Measurements from ENCODE around the gene B3GALT5.

DNA sequence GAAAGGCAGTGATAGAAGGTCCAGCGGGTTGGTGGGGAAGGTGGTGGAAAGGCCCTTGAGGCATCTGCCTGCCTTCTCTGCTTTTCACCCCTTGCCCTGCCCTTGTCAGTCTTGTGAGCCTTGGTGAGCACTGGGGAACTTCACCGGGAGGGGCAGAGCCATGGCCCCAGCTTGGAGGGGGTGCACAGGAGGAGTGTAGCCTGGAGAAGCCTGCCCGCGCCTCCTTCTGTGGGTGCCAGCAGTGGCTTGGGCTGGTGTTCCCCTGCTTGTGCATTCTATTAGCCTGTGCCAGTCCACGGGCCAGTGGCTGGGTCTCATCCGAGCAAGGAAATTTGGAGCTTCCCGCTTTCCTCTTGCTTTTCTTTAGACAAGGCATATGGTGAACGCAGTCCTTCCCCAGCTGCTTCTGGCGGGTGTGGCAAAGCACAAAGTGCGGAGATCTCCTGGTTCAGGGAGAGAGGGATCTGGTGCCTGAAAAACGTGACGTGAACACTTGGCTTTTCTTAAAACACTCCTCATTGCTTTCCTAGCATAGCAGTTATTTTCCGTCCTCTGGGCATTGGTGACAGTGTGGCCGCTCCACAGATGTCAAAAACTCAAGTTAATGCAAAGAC, 10.6 kb upstream of the B3GALT5 start:
- TF ChIP-seq, protein P1, sequence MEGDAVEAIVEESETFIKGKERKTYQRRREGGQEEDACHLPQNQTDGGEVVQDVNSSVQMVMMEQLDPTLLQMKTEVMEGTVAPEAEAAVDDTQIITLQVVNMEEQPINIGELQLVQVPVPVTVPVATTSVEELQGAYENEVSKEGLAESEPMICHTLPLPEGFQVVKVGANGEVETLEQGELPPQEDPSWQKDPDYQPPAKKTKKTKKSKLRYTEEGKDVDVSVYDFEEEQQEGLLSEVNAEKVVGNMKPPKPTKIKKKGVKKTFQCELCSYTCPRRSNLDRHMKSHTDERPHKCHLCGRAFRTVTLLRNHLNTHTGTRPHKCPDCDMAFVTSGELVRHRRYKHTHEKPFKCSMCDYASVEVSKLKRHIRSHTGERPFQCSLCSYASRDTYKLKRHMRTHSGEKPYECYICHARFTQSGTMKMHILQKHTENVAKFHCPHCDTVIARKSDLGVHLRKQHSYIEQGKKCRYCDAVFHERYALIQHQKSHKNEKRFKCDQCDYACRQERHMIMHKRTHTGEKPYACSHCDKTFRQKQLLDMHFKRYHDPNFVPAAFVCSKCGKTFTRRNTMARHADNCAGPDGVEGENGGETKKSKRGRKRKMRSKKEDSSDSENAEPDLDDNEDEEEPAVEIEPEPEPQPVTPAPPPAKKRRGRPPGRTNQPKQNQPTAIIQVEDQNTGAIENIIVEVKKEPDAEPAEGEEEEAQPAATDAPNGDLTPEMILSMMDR (IDR thresholded peaks at IDR 0.05; ENCODE audit: insufficient read depth, low read depth, low read length) = no peak
- no peak for TF ChIP-seq EZH2 (IDR thresholded peaks at IDR 0.05; ENCODE audit: insufficient read depth, low read length)
